Measurements from ENCODE around the gene UFL1. TPM values are rescaled to one million over a fixed set of nuclear protein-coding genes. Genes with fewer than 3 reads are reported as not detected.
"Not testable (repeated sequence)": the region's sequence is repeated elsewhere in the genome, so short reads cannot be mapped to it uniquely, and the experiment has no call there.

The UFL1 gene
- total and polyA plus RNA-seq, 2 of the 4 experiments (the other 2 are of a cell fraction), result 8.2 to 19.2 TPM

DNA sequence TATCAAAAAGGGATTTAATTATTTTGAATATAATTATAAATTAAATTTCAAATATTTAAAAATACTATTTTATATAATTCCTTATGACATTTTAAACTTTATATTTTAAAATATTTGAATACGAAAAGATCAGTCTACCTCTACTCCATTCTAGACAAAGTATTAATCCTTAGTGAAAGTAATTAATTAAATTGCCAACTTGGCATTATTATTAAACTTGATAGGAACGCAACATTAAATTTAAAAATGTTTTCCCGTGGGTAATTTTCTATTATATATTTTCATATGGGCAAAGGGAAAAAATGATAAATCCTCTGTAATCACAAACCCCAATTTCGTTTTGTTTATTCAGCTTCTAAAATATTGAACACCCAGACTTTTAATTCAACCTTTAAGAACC, 33.0 kb downstream of the UFL1 start:
- Histone ChIP-seq H4K8ac (ENCODE audit: low read depth in 2 of 2, low read length in 2 of 2) (no peak overlapping the region), H4K91ac (ENCODE audit: insufficient read depth, low read depth, low read length) (no peak overlapping the region), H2AK9ac (replicated peaks; ENCODE audit: low read depth, low read length, poor library complexity) (no peak overlapping the region), H4K20me1 (ENCODE audit: insufficient read depth, low read length) (no peaks in the 10 kb centered on the region), H4K5ac (ENCODE audit: low read depth, low read length) (no peak overlapping the region), H3K36me3 (ENCODE audit: control insufficient read depth, insufficient read depth, low read length) (peaks cover 24% of the 10 kb centered on the region), H3K56ac (ENCODE audit: extremely low read depth, insufficient read depth, low read length) (no peak overlapping the region), H3K4me3 (ENCODE audit: insufficient read depth, low read depth, low read length) (no peak overlapping the region), H2BK5ac (ENCODE audit: low read depth, low read length, poor library complexity, severe bottlenecking) (no peak overlapping the region), H3K9me3 (ENCODE audit: control insufficient read depth, insufficient read depth, low read length) (no peaks in the 10 kb centered on the region), H3K23ac (ENCODE audit: low read depth, low read length) (no peak overlapping the region), H2BK15ac (ENCODE audit: low read depth, low read length) (no peak overlapping the region), H3K27me3 (ENCODE audit: control insufficient read depth, insufficient read depth, low read length) (no peaks in the 10 kb centered on the region), H3K14ac (replicated peaks; ENCODE audit: low read depth, low read length) (no peak overlapping the region), H3K79me1 (ENCODE audit: low read depth in 1 of 2, low read length in 2 of 2) (no peaks in the 10 kb centered on the region), H2AK5ac (ENCODE audit: low read depth, low read length) (no peak overlapping the region), H3K9ac (ENCODE audit: low read depth, low read length) (no peak overlapping the region), H3K4ac (ENCODE audit: low read depth, low read length) (no peak overlapping the region), H3K4me2 (ENCODE audit: low read depth, low read length) (no peak overlapping the region), H3K4me1 (ENCODE audit: control insufficient read depth, insufficient read depth, low read length) (no peaks in the 10 kb centered on the region), H2AFZ (replicated peaks; ENCODE audit: low read length, poor library complexity) (no peak overlapping the region), H3K18ac (ENCODE audit: low read depth, low read length) (no peak overlapping the region), H2BK20ac (ENCODE audit: low read depth, low read length) (no peak overlapping the region), H3K27ac (ENCODE audit: insufficient read depth, low read length) (no peak overlapping the region), H2BK120ac (ENCODE audit: low read depth, low read length) (no peak overlapping the region), H3K9me1 (ENCODE audit: insufficient read depth, low read length) (no peaks in the 10 kb centered on the region)
- POLR2A ChIA-PET (ENCODE audit: unreplicated experiment), result no interaction called here
- dilution Hi-C loops (cut with HindIII; ENCODE audit: low sequenced_read_pairs, unreplicated experiment), result no loop called here
- CTCF ChIA-PET, result no interaction called here
- ATAC-seq (ENCODE audit: low read depth) (no peak), DNase-seq (no peak)
- TF ChIP-seq RFX5 (IDR thresholded peaks at IDR 0.05; ENCODE audit: low read depth, low read length), result no peak
- TF ChIP-seq BHLHE40 (IDR thresholded peaks at IDR 0.05; ENCODE audit: low read depth, low read length), result no peak
- TF ChIP-seq MAFK (IDR thresholded peaks at IDR 0.05; ENCODE audit: low read depth, low read length), result peak; percentile 60
- WGBS, 2 experiments (ENCODE audit: extremely low coverage in 2 of 2, insufficient read length in 1 of 2), result no CpG with 5 or more reads among the region's 4 CpGs
- in situ Hi-C loops (cut with MboI; ENCODE audit: low sequenced_read_pairs), result no loop called here
- no TSS peak for BruUV-seq (replicated peaks)
- intact Hi-C loops (cut with micrococcal nuclease), result no loop called here

DNA sequence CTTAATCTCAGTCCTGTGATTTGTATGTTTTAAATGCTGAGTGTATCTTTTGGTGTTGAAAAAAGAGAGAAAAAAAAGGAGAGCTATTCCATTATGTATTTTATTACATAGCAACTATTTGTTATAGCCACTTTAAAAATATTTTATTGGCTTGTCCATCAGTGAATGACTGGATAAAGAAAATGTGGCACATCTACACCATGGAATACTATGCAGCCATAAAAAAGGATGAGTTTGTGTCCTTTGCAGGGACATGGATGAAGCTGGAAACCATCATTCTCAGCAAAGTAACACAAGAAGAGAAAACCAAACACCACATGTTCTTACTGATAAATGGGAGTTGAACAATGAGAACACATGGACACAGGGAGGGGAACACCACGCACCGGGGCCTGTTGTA, 38.1 kb downstream of the UFL1 start:
- H2BK15ac ChIP-seq (ENCODE audit: low read depth, low read length); ATAC-seq (ENCODE audit: low read depth); H4K5ac ChIP-seq (ENCODE audit: low read depth, low read length); H3K4ac ChIP-seq (ENCODE audit: low read depth, low read length); H3K9ac ChIP-seq (ENCODE audit: low read depth, low read length); H2BK20ac ChIP-seq (ENCODE audit: low read depth, low read length); H3K23ac ChIP-seq (ENCODE audit: low read depth, low read length); H3K9me1 ChIP-seq (ENCODE audit: insufficient read depth, low read length); H3K79me1 ChIP-seq (ENCODE audit: low read depth in 1 of 2, low read length in 2 of 2); H2BK120ac ChIP-seq (ENCODE audit: low read depth, low read length); H2AFZ ChIP-seq (replicated peaks; ENCODE audit: low read length, poor library complexity); H3K56ac ChIP-seq (ENCODE audit: extremely low read depth, insufficient read depth, low read length); H2BK5ac ChIP-seq (ENCODE audit: low read depth, low read length, poor library complexity, severe bottlenecking); intact Hi-C loops (cut with micrococcal nuclease); H3K18ac ChIP-seq (ENCODE audit: low read depth, low read length); H3K27me3 ChIP-seq (ENCODE audit: control insufficient read depth, insufficient read depth, low read length); H2AK9ac ChIP-seq (replicated peaks; ENCODE audit: low read depth, low read length, poor library complexity); H3K4me3 ChIP-seq (ENCODE audit: insufficient read depth, low read depth, low read length); H3K4me1 ChIP-seq (ENCODE audit: control insufficient read depth, insufficient read depth, low read length); H4K91ac ChIP-seq (ENCODE audit: insufficient read depth, low read depth, low read length); H2AK5ac ChIP-seq (ENCODE audit: low read depth, low read length); in situ Hi-C loops (cut with MboI; ENCODE audit: low sequenced_read_pairs); H3K36me3 ChIP-seq (ENCODE audit: control insufficient read depth, insufficient read depth, low read length); H3K14ac ChIP-seq (replicated peaks; ENCODE audit: low read depth, low read length); H4K20me1 ChIP-seq (ENCODE audit: insufficient read depth, low read length); H3K4me2 ChIP-seq (ENCODE audit: low read depth, low read length); H3K9me3 ChIP-seq (ENCODE audit: control insufficient read depth, insufficient read depth, low read length); CTCF ChIA-PET; H3K27ac ChIP-seq (ENCODE audit: insufficient read depth, low read length); H4K8ac ChIP-seq (ENCODE audit: low read depth in 2 of 2, low read length in 2 of 2); DNase-seq; BruUV-seq (replicated peaks); dilution Hi-C loops (cut with HindIII; ENCODE audit: low sequenced_read_pairs, unreplicated experiment); POLR2A ChIA-PET (ENCODE audit: unreplicated experiment): not testable (repeated sequence)
- WGBS, 2 experiments (ENCODE audit: extremely low coverage in 2 of 2, insufficient read length in 1 of 2), result no CpG with 5 or more reads among the region's 2 CpGs

Measured in IMR-90 (cell line).